ENCODE data around the gene SULT1A1.

DNA sequence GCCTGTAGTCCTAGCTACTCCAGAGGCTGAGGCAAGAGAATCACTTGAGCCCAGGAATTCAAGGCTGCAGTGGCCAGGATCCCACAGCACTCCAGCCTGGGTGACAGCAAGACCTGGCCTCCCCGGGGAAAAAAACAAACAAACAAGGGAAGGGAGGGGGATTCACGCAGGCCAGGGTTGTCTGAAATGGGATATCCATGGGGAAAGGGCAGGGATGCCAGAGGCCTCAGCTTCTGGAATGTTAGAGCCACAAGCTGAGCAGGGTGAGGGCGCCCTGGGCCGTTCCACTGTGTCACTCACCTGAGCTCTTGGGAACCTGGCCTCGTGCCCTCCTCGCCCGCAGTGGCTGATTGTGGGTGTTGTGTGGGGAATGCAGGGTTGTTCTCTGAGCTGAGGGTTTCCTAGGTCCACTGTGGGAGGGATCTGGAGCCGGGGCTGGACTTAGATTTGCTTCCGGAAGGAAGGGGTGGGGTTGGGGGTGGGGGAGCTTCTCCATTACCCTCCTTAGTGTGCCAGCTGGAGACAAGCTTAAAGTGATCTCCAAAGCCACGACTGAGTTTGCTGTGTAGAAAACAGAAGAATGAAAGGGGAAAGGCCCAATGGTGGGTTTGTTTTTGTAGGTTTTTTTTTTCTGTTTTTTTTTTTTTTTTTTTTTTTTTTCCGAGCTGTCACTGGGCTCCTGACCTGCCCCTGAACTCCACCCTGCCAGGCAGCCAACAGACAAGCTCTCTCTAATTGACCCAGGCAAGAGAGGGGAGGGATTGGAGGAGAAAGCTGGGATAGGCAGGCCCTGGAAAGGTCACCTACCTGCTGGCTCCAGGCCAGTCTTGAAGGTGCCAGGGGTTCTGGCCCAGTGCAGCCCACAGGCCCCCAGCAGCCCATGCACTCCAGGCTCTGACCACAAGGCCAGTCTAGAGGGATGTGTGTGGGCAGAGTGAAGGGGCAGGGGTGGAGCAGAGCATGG is at the start of gene SULT1A1:
- TF ChIP-seq, protein P1, sequence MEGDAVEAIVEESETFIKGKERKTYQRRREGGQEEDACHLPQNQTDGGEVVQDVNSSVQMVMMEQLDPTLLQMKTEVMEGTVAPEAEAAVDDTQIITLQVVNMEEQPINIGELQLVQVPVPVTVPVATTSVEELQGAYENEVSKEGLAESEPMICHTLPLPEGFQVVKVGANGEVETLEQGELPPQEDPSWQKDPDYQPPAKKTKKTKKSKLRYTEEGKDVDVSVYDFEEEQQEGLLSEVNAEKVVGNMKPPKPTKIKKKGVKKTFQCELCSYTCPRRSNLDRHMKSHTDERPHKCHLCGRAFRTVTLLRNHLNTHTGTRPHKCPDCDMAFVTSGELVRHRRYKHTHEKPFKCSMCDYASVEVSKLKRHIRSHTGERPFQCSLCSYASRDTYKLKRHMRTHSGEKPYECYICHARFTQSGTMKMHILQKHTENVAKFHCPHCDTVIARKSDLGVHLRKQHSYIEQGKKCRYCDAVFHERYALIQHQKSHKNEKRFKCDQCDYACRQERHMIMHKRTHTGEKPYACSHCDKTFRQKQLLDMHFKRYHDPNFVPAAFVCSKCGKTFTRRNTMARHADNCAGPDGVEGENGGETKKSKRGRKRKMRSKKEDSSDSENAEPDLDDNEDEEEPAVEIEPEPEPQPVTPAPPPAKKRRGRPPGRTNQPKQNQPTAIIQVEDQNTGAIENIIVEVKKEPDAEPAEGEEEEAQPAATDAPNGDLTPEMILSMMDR (IDR thresholded peaks at IDR 0.05; ENCODE audit: low read depth, low read length, poor library complexity, severe bottlenecking), result no peak
- TF ChIP-seq EZH2phosphoT487 (IDR thresholded peaks at IDR 0.05; ENCODE audit: borderline replicate concordance, low read length), result no peak
